A204.1 (cell line): ENCODE data around the gene SLC29A2.

Experiments used
- FAIRE-seq: peaks from 2 replicates; lab custom pipeline; 2012; peaks lifted over from hg19 to GRCh38; lab: Jason Lieb, UNC

Gene SLC29A2

GRCh38 chr11:66317723-66318599, 53.6 kb downstream of the SLC29A2 start:
- FAIRE-seq = no peak

- no peak for FAIRE-seq
These were observed 54.2 kb downstream of the SLC29A2 start for GRCh38 chr11:66317322-66317722.

GRCh38 chr11:66316849-66317251, 54.7 kb downstream of the SLC29A2 start, which contains the start of gene CD248:
Gene CD248, minus strand, starts transcription at chr11:66317044. Its CDS starts 17 bp downstream, at chr11:66317027.
- no peak for FAIRE-seq

GRCh38 chr11:66315921-66316811, 55.4 kb downstream of the SLC29A2 start:
- FAIRE-seq = no peak

GRCh38 chr11:66315498-66315885, 56.1 kb downstream of the SLC29A2 start:
- FAIRE-seq = no peak

- no peak for FAIRE-seq
These were observed 56.7 kb downstream of the SLC29A2 start for GRCh38 chr11:66314561-66315497.

GRCh38 chr11:66314186-66314501, 57.4 kb downstream of the SLC29A2 start:
- no peak for FAIRE-seq

- FAIRE-seq = no peak
These were observed 58.0 kb downstream of the SLC29A2 start for GRCh38 chr11:66313321-66314185.

GRCh38 chr11:66312549-66313320, 58.8 kb downstream of the SLC29A2 start:
- FAIRE-seq = no peak
